NCI-H1092 (cell line): ENCODE data around the gene SIRT4.
A peak's percentile ranks its signal among the peaks of the same experiment; 100 is the strongest.
"Not testable (repeated sequence)": the region's sequence is repeated elsewhere in the genome, so short reads cannot be mapped to it uniquely, and the experiment has no call there.

Experiments used
- DNase-seq: peaks from one replicate; lab custom pipeline; 2025; lab: John Stamatoyannopoulos, UW

SIRT4 gene

GRCh38 chr12:120301962-120302815, at the start of gene SIRT4:
TSS of gene SIRT4 (plus strand) at chr12:120302321. CDS start at chr12:120303562, 1,241 bp downstream.
- peak; percentile 80 for DNase-seq

GRCh38 chr12:120253313-120253712, 48.8 kb upstream of the SIRT4 start:
- DNase-seq, result not testable (repeated sequence)

GRCh38 chr12:120254809-120255208, 47.3 kb upstream of the SIRT4 start:
- DNase-seq, result no peak

GRCh38 chr12:120257041-120257821, 44.9 kb upstream of the SIRT4 start:
- no peak for DNase-seq

- DNase-seq, result no peak
Observed at GRCh38 chr12:120258323-120258896, 43.7 kb upstream of the SIRT4 start.

- DNase-seq, result no peak
Observed at GRCh38 chr12:120259418-120260202, 42.5 kb upstream of the SIRT4 start.

GRCh38 chr12:120260607-120261006, 41.5 kb upstream of the SIRT4 start:
- DNase-seq, result no peak

- DNase-seq, result no peak
Observed at GRCh38 chr12:120261951-120262851, 39.9 kb upstream of the SIRT4 start.

- no peak for DNase-seq
Observed at GRCh38 chr12:120262852-120263747, 39.0 kb upstream of the SIRT4 start.

- DNase-seq, result no peak
Observed at GRCh38 chr12:120263748-120264085, 38.4 kb upstream of the SIRT4 start.

- DNase-seq, result no peak
Observed at GRCh38 chr12:120264086-120264903, 37.8 kb upstream of the SIRT4 start.

- no peak for DNase-seq
Observed at GRCh38 chr12:120264904-120265472, 37.1 kb upstream of the SIRT4 start.

GRCh38 chr12:120265473-120266179, 36.5 kb upstream of the SIRT4 start, which contains the start of gene PXN:
TSS of gene PXN (minus strand) at chr12:120265730. CDS start at chr12:120265629, 101 bp downstream.
- peak; percentile 15 for DNase-seq

- no peak for DNase-seq
Observed at GRCh38 chr12:120266180-120266870, 35.8 kb upstream of the SIRT4 start.

GRCh38 chr12:120267736-120268135, 34.4 kb upstream of the SIRT4 start:
- DNase-seq, result no peak

GRCh38 chr12:120276734-120277133, 25.4 kb upstream of the SIRT4 start:
- DNase-seq, result no peak
